ENCODE measurements around the gene PALM2AKAP2.

DNA sequence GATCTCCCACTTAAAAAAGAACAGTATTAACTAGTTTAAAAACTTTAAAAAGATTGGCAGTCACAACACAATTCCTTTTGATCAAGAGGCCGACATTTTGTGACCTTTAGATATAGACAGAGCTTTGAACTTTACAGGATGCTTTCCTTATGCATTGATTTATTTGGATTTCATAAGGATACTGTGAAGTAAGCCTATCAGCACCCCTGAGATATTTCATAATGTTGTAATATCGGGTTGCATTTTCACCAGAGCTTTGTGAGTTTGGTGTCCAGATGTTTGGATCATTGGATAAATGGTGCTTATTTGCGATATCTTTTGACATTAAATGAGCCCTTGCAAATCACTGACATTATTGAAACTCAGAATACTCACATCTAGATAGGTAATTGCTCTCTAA, 7.7 kb downstream of the PALM2AKAP2 start:
- TF ChIP-seq EP300 (IDR thresholded peaks at IDR 0.05) = no peak
- TF ChIP-seq, protein P1, sequence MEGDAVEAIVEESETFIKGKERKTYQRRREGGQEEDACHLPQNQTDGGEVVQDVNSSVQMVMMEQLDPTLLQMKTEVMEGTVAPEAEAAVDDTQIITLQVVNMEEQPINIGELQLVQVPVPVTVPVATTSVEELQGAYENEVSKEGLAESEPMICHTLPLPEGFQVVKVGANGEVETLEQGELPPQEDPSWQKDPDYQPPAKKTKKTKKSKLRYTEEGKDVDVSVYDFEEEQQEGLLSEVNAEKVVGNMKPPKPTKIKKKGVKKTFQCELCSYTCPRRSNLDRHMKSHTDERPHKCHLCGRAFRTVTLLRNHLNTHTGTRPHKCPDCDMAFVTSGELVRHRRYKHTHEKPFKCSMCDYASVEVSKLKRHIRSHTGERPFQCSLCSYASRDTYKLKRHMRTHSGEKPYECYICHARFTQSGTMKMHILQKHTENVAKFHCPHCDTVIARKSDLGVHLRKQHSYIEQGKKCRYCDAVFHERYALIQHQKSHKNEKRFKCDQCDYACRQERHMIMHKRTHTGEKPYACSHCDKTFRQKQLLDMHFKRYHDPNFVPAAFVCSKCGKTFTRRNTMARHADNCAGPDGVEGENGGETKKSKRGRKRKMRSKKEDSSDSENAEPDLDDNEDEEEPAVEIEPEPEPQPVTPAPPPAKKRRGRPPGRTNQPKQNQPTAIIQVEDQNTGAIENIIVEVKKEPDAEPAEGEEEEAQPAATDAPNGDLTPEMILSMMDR (IDR thresholded peaks at IDR 0.05) = no peak
